Hematopoietic multipotent progenitor cell (in vitro differentiated cells): Measurements from ENCODE around the gene N4BP3. TPM values are rescaled to one million over a fixed set of nuclear protein-coding genes. Genes with fewer than 3 reads are reported as not detected.
A peak's percentile ranks its signal among the peaks of the same experiment; 100 is the strongest.

Experiments
- DNase-seq, 3 donors: peaks; one replicate each; pipeline ENCODE4 v3.0.0-alpha.2; 2011 to 2015; ENCODE audit warnings: low read depth in 2 of 3, low spot score in 2 of 3
- total RNA-seq: library from RNA; depleted of rRNA; stranded (reverse); fragments of >200 nt; gene quantifications from one replicate; pipeline ENCODE4 v1.2.3, GENCODE V29; 2012

Gene N4BP3
- total RNA-seq, 1 donor, result 5.1 TPM

DNA sequence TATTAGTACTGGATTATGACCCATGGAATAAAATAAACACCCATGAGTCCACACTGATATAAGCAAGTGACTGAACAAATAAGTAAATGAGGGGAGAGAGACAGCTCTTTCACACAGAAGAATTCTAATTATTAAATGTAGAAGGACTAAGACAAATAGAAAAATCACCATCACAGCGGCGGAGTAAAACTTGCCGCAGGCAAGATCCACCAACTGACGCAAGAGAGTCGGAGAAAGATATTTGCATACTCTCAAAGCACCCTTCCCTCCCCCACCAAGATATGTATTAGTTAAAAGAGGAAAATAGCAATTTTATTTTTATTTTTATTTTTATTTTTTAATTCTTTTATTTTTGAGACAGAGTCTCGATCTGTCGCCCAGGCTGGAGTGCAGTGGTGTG, 14.6 kb upstream of the N4BP3 start:
- DNase-seq, result no peak

DNA sequence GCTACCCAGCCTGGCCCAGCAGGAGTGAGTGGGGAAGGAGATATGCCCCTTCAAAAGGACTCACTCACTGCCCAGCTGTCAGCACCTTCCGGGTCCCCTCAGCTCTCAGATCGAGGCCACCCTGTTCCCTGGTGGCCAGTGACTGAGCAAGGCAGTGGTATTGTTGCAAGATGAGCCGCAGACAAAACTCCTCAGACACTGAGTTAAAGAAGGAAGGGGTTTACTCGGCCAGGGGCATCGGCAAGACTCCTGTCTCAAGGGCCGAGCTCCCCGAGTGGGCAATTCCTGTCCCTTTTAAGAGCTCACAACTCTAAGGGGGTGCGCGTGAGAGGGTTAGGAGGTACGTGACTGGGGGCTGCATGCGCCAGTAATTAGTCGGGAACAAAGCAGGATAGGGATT, 9.7 kb upstream of the N4BP3 start:
- no peak for DNase-seq

DNA sequence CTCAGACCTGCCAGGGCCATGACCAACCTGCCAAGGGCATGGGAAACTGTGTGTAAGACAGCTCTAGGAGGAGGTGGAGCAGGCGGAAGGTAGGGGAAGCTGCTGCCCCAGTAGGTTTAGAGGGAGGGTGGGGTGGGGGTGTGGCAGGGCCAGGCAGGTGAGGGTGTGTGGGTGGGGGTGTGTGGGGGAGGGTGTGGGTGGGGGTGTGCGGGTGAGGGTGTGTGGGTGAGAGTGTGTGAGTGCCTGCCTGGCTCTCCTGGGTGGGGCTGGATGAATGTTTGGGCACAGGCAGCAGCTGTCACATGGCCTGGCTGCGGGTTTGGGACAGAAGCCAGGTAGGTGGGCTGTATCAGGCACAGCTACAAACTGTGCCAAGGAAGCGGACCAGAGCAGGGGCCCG, 8.8 kb upstream of the N4BP3 start:
- DNase-seq, result peak in 1 of 3 donors; percentile 34

DNA sequence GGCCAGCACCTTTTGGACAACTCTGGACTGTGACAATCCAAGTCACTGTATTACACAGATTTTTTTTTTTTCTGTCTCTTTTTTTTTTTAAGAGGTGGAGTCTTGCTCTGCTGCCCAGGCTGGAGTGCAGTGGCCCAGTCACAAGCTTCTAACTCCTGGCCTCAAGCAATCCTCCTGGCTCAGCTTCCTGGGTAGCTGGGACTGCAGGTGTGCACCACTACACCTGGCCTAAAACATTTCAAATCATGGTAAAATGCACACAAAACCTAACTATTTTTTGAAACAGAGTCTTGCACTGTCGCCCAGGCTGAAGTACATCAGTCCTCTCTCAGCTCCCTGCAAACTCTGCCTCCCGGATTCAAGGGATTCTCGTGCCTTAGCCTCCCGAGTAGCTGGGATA, 7.2 kb upstream of the N4BP3 start:
- DNase-seq, result no peak

DNA sequence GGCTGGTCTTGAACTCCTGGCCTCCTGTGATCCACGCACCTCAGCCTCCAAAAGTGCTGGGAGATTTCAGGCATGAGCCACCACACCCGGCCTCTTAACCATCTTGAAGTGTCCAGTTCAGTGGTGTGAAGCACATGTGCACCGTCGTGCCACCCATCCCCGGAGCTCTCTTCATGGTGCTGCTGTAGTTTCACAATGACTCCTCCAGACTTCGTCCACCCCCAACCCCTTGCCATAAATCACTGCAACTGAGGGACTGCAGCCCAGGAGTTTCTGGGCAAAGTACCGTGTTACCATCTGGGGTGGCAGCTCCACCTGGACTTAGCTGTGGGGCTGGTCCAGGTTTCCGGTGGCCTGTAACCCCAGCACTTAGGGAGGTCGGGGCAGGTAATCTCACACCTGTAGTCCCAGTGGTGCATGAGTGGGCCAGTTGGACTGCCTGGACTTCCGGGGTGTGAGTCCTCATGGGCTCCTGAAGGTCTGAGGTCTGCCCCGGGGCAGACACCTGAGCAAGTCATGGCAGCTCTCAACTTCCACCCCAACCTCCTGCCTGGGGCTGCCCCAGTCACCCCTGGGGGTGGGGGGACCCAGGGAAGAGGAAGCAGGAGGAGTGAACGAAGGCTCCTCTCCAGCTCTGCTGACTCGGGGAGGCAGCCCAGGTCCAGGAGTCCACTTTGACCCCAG, 6.6 kb upstream of the N4BP3 start:
- DNase-seq, result no peak

DNA sequence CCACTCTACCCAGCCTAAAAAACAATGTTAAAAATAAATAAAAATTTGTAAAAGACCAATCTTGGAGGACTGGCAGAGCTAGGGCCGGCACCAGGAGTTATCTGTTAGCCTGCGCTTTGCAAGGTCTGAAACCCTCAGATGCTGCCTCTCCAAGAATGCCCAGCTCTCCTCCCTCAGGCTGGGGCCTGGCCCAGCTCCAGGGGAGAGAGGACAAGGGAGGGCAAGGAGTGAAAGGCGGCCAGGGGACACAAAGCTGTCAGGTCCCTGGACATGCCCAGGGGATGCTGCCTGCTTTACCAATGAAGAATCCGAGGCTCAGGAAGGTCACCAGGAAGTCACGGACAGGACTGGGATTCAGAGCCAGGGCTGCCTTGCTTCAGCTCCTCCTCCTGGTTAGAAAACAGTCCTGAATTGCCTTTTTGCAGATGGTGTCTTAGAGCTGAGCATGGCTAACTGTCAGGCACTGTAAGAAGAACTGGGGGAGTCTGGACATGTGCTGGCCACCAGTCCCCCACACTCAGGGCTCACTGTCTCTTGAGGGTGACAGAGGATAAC, 5.5 kb upstream of the N4BP3 start:
- DNase-seq, result no peak

DNA sequence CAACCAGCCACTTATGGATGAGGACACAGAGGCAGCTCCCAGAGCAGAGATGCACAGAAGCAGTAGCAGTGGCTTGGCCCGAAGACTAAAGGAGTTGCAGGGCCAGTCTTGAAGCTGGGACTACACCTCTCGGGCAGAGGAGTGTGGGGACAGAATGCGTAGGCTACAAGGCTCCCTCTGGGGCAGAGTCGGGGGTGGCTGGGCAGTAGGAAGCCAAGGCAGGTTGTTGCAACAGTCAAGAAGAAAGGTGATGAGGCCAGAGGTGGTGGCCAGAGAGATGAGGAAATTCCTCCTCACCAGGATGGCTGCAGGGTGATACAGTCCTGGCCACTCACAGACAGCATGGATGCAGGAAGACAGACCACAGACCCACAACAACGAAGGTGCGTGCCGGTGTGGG, 4.9 kb upstream of the N4BP3 start:
- DNase-seq, result no peak

DNA sequence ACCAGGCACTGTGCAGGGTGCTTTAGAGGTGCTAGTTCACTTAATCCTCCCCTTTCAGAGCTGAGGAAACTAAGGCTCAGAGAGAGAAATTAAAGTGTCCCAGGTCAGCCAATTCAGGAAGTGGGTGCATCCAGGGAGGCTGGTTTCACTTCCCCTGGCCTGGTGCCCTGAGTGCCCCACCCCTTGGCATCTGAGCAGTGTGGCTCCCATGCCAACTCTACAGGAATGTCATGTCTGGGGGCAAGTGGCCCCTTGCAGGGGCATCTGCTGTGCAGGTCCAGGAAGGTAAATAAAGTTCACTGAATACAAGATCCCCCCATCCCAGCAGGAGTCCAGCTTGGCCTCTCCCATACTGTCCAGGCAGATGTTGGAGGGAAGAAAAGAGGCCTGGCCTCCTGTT, 4.4 kb upstream of the N4BP3 start:
- DNase-seq, result no peak

DNA sequence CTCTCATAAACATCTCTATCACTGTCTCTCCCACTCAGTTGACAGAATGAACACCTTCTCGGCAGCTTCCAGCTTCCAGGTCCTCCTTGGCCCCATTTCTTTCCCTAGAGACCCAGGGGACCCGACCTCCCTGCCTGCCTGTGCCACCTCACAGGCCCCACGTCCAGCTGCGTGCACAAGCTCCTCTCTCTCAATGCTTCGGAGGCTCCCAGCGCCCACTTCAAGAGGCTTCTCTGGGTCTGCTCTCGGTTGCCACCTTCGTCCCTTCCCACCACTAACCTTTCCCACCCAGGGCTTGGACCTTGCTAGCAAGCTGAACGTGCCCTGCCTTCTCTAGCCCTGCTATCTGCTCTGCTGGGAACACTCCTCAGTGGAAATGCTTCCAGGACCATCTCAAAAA, 2.8 kb upstream of the N4BP3 start:
- no peak for DNase-seq

DNA sequence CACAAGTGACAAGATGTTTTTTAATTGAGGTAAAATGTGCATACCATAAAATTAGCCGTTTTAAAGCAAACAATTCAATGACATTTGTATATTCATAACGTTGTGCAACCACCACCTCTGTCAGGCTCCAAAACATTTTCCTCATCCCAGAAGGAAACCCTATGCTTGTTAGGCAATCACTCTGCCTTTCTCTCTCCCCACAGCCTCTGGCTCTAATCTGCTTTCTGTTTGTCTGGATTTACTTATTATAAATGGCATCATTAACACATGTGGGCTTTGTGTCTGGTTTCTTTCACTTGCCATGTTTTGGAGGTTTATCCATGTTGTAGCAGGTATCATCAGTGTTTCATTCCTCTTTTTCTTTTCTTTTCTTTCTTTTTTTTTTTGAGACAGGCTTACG, 1.4 kb upstream of the N4BP3 start:
- DNase-seq, result no peak

DNA sequence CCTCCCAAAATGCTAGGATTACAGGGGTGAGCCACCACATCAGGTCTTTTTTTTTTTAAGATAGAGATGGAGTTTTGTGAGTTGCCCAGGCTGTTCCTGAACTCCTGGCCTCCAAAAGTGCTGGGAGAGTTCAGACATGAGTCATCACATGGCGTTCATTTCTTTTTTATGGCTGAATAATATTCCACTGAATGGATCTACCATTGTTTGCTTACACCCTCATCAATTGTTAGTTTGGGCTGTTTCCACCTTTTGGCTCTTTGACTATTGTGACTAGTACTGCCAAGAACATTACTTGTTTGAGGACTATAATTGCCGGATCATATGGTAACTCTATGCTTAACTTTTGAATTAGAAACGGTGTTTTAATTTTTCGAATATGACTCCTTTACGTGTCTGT, 787 bp upstream of the N4BP3 start:
- no peak for DNase-seq

DNA sequence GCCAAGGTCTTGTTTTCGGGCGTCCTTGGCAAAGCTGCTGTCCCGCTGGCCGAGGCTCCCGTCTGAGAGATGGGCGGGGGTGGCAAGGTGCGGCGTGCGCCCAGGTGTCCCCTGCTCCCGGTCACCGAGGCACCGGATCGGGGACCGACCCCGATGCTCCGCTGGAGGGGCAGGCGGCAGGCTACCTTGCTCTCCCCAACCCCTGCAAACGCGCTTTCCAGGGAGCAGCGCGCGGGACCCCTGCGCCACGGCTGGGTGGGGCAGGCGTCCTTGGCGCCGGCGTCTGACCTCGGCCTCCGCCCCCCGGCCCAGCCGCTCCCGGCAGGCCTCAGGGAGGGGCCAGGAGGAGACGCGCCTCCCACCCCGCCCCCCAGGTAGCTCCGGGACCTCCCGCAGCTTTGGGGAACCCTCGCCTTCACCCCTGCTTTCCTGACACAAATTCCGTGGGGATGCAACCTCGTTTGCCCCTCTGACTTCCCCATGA, 551 bp downstream of the N4BP3 start:
- no peak for DNase-seq

DNA sequence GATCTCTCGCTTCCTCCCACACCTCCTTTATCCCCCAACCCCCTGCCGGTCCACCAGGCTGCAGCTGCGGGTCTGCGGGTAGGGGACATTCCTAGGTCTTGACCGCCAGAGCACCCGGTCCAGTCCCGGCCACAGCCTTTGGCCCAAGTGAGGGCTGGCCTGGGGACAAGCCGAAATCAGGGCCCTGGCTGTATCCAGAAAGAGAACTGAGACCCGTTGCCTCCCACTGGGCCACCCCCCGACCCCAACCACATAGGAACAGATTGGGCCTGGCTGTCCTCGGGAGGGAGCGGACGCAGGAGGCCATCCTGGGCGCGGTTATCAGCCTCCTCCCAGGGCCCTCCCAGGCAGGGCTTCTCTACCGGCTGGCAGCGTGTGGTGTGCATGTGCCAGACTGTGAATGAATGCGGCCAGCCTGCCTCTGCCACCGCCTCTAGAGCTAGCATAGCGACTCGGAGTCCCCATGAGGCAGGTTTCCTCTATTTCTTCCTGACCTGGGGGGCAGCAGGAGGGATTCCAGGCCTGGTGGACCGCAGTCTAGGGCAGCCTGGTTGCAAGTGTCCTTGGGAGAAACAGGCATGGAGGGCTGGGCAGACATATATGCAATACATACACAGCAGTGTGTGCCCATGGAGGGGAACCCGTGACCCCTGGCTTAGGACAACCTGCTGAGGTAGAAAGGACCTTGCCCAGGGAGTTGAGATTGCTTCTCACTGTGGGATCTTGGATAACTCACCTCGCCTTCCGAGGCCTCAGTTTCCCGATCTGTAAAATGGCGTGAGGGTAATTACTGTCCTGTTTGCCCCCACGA, 1.2 kb downstream of the N4BP3 start:
- peak in 2 of 3 donors; percentile 43 to 64 for DNase-seq

DNA sequence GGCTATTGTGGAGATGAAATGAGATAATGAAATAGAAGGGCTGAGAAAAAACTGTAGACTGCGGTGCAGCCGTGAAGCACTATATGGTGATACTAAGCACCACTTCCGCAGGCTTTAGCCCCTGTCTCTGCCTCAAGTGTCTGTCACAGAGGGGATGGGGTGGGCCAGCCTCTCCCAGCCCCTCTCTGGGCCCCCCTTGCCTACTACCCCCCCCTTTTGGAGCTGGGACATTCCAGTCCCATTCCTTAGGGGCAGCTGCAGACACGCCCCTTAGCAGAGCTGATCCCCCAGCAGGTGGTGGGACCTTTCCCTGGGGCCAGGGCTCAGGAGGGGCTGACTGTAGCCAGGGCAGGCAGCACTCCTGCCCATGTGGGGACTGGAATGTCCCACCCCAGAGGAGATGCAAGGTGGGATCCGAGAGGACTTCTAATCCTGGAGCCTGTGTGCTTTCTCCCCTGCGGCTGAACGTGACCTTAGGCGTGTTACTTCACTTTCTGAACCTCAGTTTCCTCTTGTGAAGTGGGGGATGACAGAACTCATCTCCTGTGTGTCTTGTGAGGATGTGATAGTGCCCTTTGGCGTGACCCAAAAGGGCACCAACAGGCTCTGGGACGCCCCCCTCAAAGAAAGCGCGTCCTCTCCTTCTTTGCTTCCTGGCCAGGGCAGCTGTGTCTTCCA, 1.9 kb downstream of the N4BP3 start:
- DNase-seq, result no peak

DNA sequence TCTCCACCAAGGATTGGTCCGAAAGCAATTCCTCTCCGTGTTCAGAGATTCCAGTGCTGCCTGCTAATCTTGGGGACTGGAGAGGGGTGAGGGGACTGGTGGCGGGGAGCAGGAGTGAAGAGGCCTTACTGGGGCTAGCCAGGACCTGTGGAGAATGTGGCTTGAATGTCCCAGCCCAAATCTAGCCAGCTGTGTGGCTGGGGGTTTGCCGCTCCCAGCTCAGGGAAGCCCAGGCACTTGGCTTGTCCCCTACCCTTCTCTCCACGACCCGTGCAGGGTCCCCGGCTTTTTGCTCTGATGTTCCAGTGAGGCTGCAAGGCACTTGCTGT, 2.4 kb downstream of the N4BP3 start:
- no peak for DNase-seq

DNA sequence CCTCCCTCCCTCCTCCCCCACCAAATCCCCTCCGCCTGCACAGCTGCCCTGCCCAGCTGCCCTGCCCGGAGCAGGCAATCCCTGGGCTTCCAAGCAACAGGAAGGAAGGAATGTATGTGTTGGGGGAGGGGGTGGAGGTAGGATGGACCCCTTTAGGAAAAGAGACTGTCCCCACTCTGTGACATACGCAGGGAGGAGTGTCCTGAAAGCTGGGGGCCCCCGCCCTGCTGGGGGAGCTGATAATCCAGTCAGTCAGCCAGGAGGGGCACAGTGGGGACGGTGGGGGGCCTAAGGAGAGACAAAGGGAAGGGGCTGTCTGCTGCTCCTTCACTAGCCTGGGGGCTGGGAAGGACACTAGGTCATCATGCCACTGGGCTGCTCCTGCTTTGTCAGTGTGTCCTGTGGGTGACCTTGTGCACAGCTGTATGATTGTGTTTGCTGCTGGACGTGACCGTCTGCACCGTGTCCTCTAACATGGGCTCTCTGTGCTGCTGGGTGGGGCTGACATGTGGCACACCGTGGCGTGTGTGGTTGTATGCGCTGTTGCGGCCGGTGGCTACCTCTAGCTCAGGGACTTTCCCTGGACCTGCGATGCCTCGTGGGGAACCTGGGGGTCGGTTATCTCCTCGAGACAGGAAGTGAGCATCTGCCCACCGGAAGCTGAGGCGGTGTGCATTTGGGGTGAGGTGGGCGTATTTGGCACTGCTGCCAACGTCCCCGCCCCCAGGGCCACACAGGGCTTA, 3.0 kb downstream of the N4BP3 start:
- DNase-seq, result peak in 2 of 3 donors; percentile 92 to 93

DNA sequence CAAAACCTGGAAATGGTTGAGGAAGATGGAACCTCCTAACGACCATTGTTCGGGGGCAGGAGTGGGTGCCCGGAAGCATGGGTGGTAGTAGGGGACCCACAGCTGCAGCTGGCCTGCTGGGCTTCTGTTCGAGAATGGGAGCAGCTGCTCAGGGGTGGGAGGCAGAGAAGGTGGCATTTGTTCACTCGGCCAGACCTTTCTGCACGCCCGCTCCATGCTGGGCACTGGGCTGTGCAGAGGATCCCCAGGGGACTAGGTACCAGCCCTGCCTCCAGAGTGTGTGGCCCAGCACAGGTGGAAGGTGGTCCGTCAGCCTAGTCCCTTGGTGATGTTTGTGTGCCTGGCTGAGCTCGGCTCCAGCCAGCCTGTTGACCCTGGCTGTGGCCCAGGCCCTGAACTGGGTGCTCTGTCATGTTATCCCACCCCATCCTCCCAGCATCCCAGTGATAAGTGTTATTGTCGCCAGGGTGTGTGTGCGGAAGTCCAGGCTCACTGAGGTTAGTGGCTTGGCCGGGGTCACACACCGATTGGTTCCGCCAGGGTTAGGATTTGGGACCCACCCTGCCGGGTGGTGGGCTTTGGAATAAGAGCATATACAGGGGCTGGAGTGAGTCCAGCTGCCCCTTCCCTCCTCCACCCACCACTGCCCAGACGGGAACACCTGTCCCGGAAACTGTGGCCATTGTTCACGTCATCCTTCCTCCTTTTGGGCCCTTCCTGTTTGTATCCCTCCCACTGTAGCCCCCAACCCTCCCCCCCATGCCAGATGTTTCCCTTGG, 4.8 kb downstream of the N4BP3 start:
- peak in 2 of 3 donors; percentile 66 to 67 for DNase-seq

DNA sequence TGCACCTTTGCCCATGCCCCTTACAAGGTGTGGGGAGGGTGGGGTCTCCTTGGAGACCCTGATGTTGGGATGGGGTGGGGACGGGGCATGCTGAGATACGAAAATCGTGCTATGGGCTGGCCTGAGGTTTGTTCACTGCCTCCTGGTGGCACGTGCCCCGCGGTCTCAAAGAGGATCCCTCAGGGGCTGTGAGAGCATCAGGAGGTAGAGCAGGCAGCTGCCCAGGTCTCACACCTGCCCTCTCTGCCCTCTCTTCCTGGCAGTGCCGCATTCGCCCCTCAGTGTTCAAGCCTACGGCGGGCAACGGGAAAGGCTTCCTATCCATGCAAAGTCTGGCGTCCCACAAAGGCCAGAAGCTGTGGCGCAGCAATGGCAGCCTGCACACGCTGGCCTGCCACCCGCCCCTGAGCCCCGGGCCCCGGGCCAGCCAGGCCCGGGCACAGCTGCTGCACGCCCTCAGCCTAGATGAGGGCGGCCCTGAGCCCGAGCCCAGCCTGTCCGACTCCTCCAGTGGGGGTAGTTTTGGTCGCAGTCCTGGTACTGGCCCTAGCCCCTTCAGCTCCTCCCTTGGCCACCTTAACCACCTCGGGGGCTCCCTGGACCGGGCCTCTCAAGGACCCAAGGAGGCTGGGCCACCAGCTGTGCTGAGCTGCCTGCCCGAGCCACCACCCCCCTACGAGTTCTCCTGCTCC, 6.7 kb downstream of the N4BP3 start:
- DNase-seq, result no peak

DNA sequence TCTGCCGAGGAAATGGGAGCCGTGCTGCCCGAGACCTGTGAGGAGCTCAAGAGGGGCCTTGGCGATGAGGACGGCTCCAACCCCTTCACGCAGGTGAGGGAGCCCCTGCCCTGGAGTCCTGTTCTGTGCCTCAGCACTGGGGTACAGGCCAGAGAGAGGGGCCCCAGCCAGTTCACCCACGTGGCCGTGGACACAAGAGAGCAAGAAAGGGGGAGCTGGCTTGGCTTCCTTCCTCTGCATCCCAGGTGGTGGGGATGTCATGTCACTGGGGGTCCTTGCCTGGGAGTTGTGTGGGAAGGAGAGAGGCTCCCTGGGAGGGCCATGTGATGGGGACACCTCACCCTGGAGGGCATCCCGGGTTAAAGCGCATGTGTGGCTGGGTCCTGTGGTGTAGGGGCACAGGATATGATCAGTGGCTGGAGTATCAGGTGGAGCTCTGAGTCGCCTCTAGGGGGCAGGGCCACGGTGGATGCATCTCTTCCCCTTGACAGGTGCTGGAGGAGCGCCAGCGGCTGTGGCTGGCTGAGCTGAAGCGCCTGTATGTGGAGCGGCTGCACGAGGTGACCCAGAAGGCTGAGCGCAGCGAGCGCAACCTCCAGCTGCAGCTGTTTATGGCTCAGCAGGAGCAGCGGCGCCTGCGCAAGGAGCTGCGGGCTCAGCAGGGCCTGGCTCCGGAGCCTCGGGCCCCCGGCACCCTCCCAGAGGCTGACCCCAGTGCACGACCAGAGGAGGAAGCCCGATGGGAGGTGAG, 7.5 kb downstream of the N4BP3 start:
- peak; percentile 68 to 96 (median 94) for DNase-seq
